Heart left ventricle (tissue), 16 donors: ENCODE measurements around the gene SEMA4D. TPM values are rescaled to one million over a fixed set of nuclear protein-coding genes. Genes with fewer than 3 reads are reported as not detected.

ENCODE experiments used
- ATAC-seq, 4 donors: fragments of 200-7000 bp; cut with Tn5 transposase; one replicate each; pipeline ENCODE4 v1.9.1; 2020 to 2022; ENCODE audit warnings: moderate library complexity in 4 of 4, mild to moderate bottlenecking in 3 of 4, moderate number of reproducible peaks in 1 of 4
- DNase-seq, 5 donors: peaks; one replicate each; pipeline ENCODE4 v3.0.0-alpha.2; 2020
- H3K27ac ChIP-seq, 12 donors: fragments of 200-600 bp; sonication (generic) in 4 of 12; one replicate each; pipeline versions ENCODE4 v1.5.0 to v1.8.0; 2016 to 2022; ENCODE audit warnings: mild to moderate bottlenecking in 2 of 12
- H3K27me3 ChIP-seq, 9 donors: fragments of 200-600 bp; sonication (generic) in 2 of 9; one replicate each; pipeline versions ENCODE4 v1.5.1 to v1.8.0; 2016 to 2022; ENCODE audit warnings: mild to moderate bottlenecking in 3 of 9
- H3K36me3 ChIP-seq, 9 donors: fragments of 200-600 bp; sonication (generic) in 2 of 9; one replicate each; pipeline versions ENCODE4 v1.5.0 to v1.8.0; 2018 to 2022; ENCODE audit warnings: mild to moderate bottlenecking in 2 of 9
- H3K4me1 ChIP-seq, 12 donors: fragments of 200-600 bp; sonication (generic) in 4 of 12; one replicate each; pipeline versions ENCODE4 v1.5.0 to v1.8.0; 2016 to 2022; ENCODE audit warnings: mild to moderate bottlenecking in 3 of 12
- H3K4me3 ChIP-seq, 12 donors: fragments of 200-600 bp; sonication (generic) in 4 of 12; one replicate each; pipeline versions ENCODE4 v1.5.0 to v1.8.0; 2017 to 2022; ENCODE audit warnings: mild to moderate bottlenecking in 9 of 12, moderate library complexity in 4 of 12
- H3K9me3 ChIP-seq, 12 donors: fragments of 200-600 bp; sonication (generic) in 4 of 12; one replicate each; pipeline versions ENCODE4 v1.5.0 to v1.8.0; 2016 to 2022; ENCODE audit warnings: mild to moderate bottlenecking in 1 of 12
- CTCF ChIP-seq, 12 donors: fragments of 200-600 bp; sonication (generic) in 4 of 12; IDR thresholded peaks; one replicate each; pipeline versions ENCODE4 v1.5.0 to v1.8.0; 2018 to 2022; ENCODE audit warnings: antibody characterized with exemption in 12 of 12, mild to moderate bottlenecking in 5 of 12
- POLR2A ChIP-seq, 2 donors: fragments of 450-650 bp; IDR thresholded peaks; one replicate each; pipeline ENCODE4 v1.6.1; 2017; ENCODE audit warnings: antibody characterized with exemption in 2 of 2, mild to moderate bottlenecking in 2 of 2, moderate library complexity in 2 of 2
- WGBS, 4 donors: extraction: QIAGEN DNeasy Blood & Tissue Kit in 2 of 4; methylation state at CpG; one replicate each; pipeline versions ENCODE4 v1.1.5 to v1.1.7; 2013 to 2018; 5-methylcytosine and 5-hydroxymethylcytosine counted together
- intact Hi-C, 10 donors: fragments of 100-400 bp; cut with DNase I; formaldehyde crosslinking; loops; one replicate each; pipeline versions ENCODE4 v1.11.1 to v1.14.2; 2022
- polyA plus RNA-seq, 2 donors: library from polyadenylated mRNA; stranded (reverse); fragments of 200-250 nt; gene quantifications; one replicate each; pipeline ENCODE4 v1.2.3, GENCODE V29; 2013
- total RNA-seq, 9 donors: library from RNA; depleted of rRNA in 2 of 9; stranded (reverse); fragments of >200 nt in 2 of 9; fragmentation: NEBNext Ultra II Directional in 3 of 9; extraction: Animal tissue kit (Norgen Biotek cat#: 25700) in 3 of 9; gene quantifications; one replicate each; pipeline versions ENCODE4 v1.1.0 to v1.2.4, GENCODE V29; 2016 to 2023
- donor health status: ischemic (EF 13 %, LVEDD 7.1; RV severe dilation, severe dysfunction).
- donor health status: healthy with polysubstance abuse.
- donor health status: DM: no; HTN: yes; CAD: no.
- donor health status: DM: no; HTN: no; CAD: no.
- donor health status: ischemic (EF 25% LVEDD 6.9; RV normal size, moderate dysfunction).
- donor health status: ischemic (EF 25% LVEDD 5.7; RV mildly dilated, moderate dysfunction).
- donor health status: healthy.
- donor health status: DM: yes; HTN: yes; CAD: no.
- donor health status: ischemic (EF 35%, LVEDD 5.7; RV mildly dilated, moderate dysfunction).
- donor health status: nonischemic (EF 11% LVEDD 7.7; RV severe dilation, severe dysfunction).
- donor health status: DM: yes; HTN: yes; CAD: no.
- donor health status: PGD.
- donor health status: ischemic (EF 29% LVEDD 5.4; RV normal size, mild dysfunction).
- donor health status: nonischemic (EF 23%, LVEDD 6.1; RV moderate dilation, normal function).

SEMA4D gene
- total and polyA plus RNA-seq, 11 donors = 4.0 to 59.8 (median 20.2) TPM

GRCh38 chr9:89318123-89319014 lies 179.5 kb downstream of the SEMA4D start, which contains the start of gene SECISBP2:
Gene SECISBP2, plus strand, starts transcription at chr9:89318500. Its CDS starts 77 bp downstream, at chr9:89318577.
- ATAC-seq (peak; percentile 98 to 99 (median 99)), DNase-seq (peak; percentile 96 to 98 (median 98))
- Histone ChIP-seq H3K9me3 (no peaks in the 10 kb centered on the region), H3K4me1 (peaks cover 5 to 70% (median 36%) of the 10 kb centered on the region in 12 donors), H3K27ac (peak within 1 kb of the TSS; percentile 94 to 100 (median 99)), H3K36me3 (peaks cover 0 to 53% (median 9%) of the 10 kb centered on the region in 9 donors), H3K27me3 (no peaks in the 10 kb centered on the region), H3K4me3 (peak within 1 kb of the TSS; percentile 51 to 94 (median 74))
- peak in 10 of 12 donors; percentile 68 to 95 (median 80) for TF ChIP-seq CTCF (IDR thresholded peaks at IDR 0.05)
- peak; percentile 64 to 93 for TF ChIP-seq POLR2A (IDR thresholded peaks at IDR 0.05)
- intact Hi-C loops = loop anchor here in 6 of 10 donors (1.0 to 10.0 kb wide), 3 partner anchors 134 to 231 kb away; no protein-coding TSS in a partner anchor
- WGBS, 4 donors = 0% methylated on average over 36 to 91 of the region's 91 CpGs

- ATAC-seq (no peak), DNase-seq (no peak)
- Histone ChIP-seq H3K27ac (peak overlapping the region in 5 of 12 donors; percentile 98 to 99 (median 98)), H3K4me3 (peak overlapping the region in 2 of 12 donors; percentile 69 to 79), H3K27me3 (no peaks in the 10 kb centered on the region), H3K4me1 (peaks cover 5 to 70% (median 31%) of the 10 kb centered on the region in 12 donors), H3K9me3 (no peaks in the 10 kb centered on the region), H3K36me3 (peaks cover 0 to 45% (median 9%) of the 10 kb centered on the region in 9 donors)
- WGBS, 4 donors = 89 to 91% (median 90%) methylated on average over 4 of the region's 4 CpGs
- TF ChIP-seq POLR2A (IDR thresholded peaks at IDR 0.05) = no peak
- no peak for TF ChIP-seq CTCF (IDR thresholded peaks at IDR 0.05)
- intact Hi-C loops = loop anchor here in 1 of 10 donors (10.0 kb wide), 1 partner anchor 132 kb away; no protein-coding TSS in a partner anchor
Measured at GRCh38 chr9:89317282-89317681, 180.6 kb downstream of the SEMA4D start.

DNA sequence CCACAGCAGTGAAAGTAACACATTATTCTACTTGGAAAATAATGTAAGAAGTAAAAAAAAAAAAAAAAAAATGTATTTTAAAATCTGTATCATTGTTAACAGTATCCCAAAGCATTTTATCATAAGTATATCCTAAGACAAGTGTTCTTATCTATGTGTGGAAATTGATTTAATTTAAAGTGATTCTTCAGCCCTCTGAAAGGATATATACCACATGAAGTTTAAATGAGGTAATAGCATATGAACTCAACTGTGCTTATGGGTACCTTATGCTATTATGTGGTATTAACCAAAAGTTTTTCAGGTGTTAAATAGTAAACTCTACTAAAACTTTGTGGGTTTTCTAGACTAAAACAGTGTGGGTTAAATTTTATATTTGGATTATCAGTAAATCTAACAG lies 182.4 kb downstream of the SEMA4D start:
- Histone ChIP-seq H3K9me3 (no peaks in the 10 kb centered on the region), H3K4me3 (no peak overlapping the region), H3K27ac (no peak overlapping the region), H3K36me3 (peaks cover 0 to 28% (median 0%) of the 10 kb centered on the region in 9 donors), H3K4me1 (peaks cover 5 to 63% (median 29%) of the 10 kb centered on the region in 12 donors), H3K27me3 (no peaks in the 10 kb centered on the region)
- intact Hi-C loops = loop anchor here in 1 of 10 donors (10.0 kb wide), 1 partner anchor 131 kb away; no protein-coding TSS in a partner anchor
- TF ChIP-seq CTCF (IDR thresholded peaks at IDR 0.05) = no peak
- TF ChIP-seq POLR2A (IDR thresholded peaks at IDR 0.05) = no peak
- ATAC-seq (no peak), DNase-seq (no peak)

DNA sequence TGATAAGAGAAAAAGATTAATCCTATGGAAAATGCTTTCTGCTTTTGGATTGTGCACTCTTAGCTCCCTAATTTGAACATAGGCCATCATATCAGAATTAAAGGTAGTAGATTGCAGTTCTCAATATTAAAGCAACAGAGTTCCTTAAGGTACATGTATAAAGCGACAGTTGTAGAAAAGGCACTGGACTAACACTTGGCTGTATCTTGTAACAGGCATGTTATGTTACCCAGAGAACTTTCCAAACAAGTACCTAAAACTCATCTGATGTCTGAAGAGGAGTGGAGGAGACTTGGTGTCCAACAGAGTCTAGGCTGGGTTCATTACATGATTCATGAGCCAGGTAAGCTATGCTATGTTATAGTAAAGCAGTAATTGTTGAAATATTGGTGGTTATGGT lies 183.0 kb downstream of the SEMA4D start:
- no peak for DNase-seq
- no peak for ATAC-seq
- H3K4me1 ChIP-seq = peaks cover 5 to 59% (median 24%) of the 10 kb centered on the region in 12 donors
- no peak overlapping the region for H3K27ac ChIP-seq
- H3K9me3 ChIP-seq = no peaks in the 10 kb centered on the region
- H3K4me3 ChIP-seq = no peak overlapping the region
- peaks cover 0 to 26% (median 0%) of the 10 kb centered on the region in 9 donors for H3K36me3 ChIP-seq
- WGBS, 4 donors = 100% methylated on average over 1 of the region's 1 CpG
- H3K27me3 ChIP-seq = no peaks in the 10 kb centered on the region
- intact Hi-C loops = loop anchor here in 1 of 10 donors (10.0 kb wide), 1 partner anchor 130 kb away; no protein-coding TSS in a partner anchor
- no peak for TF ChIP-seq CTCF (IDR thresholded peaks at IDR 0.05)
- TF ChIP-seq POLR2A (IDR thresholded peaks at IDR 0.05) = no peak
